HEK293T (cell line): ENCODE measurements around the gene EYA4.

Experiments used
- BHLHE40 ChIP-seq: fragments of 450-650 bp; IDR thresholded peaks from 2 replicates; pipeline ENCODE4 v1.6.1; 2016; ENCODE audit warnings: mild to moderate bottlenecking, moderate library complexity, borderline replicate concordance
- CTBP1 ChIP-seq: fragments of 450-650 bp; IDR thresholded peaks from 2 replicates; pipeline ENCODE4 v1.6.1; 2016; ENCODE audit warnings: borderline replicate concordance
- ELF4 ChIP-seq: fragments of 450-650 bp; IDR thresholded peaks from 2 replicates; pipeline ENCODE4 v1.6.1; 2017; ENCODE audit warnings: antibody characterized with exemption
- FOXA1 ChIP-seq: fragments of 450-650 bp; IDR thresholded peaks from 2 replicates; pipeline ENCODE4 v1.6.1; 2016; ENCODE audit warnings: mild to moderate bottlenecking
- FOXK2 ChIP-seq: fragments of 450-650 bp; IDR thresholded peaks from 2 replicates; pipeline ENCODE4 v1.6.1; 2016; ENCODE audit warnings: mild to moderate bottlenecking
- FOXM1 ChIP-seq: fragments of 450-650 bp; IDR thresholded peaks from 2 replicates; pipeline ENCODE4 v1.6.1; 2017; ENCODE audit warnings: mild to moderate bottlenecking, borderline replicate concordance
- HDGF ChIP-seq: fragments of 450-650 bp; IDR thresholded peaks from 2 replicates; pipeline ENCODE4 v1.6.1; 2017; ENCODE audit warnings: antibody characterized with exemption, borderline replicate concordance
- SP1 ChIP-seq: fragments of 450-650 bp; IDR thresholded peaks from 2 replicates; pipeline ENCODE4 v1.6.1; 2017
- SUZ12 ChIP-seq: fragments of 450-650 bp; IDR thresholded peaks from 2 replicates; pipeline ENCODE4 v1.6.1; 2016; ENCODE audit warnings: mild to moderate bottlenecking
- TARDBP ChIP-seq: fragments of 450-650 bp; IDR thresholded peaks from 2 replicates; pipeline ENCODE4 v1.6.1; 2016
- ZNF384 ChIP-seq: fragments of 450-650 bp; IDR thresholded peaks from 2 replicates; pipeline ENCODE4 v1.6.1; 2016
- TF ChIP-seq, protein P1 (sequence below): fragments of 450-650 bp; IDR thresholded peaks from 2 replicates; pipeline ENCODE4 v1.6.1; 2016

DNA sequence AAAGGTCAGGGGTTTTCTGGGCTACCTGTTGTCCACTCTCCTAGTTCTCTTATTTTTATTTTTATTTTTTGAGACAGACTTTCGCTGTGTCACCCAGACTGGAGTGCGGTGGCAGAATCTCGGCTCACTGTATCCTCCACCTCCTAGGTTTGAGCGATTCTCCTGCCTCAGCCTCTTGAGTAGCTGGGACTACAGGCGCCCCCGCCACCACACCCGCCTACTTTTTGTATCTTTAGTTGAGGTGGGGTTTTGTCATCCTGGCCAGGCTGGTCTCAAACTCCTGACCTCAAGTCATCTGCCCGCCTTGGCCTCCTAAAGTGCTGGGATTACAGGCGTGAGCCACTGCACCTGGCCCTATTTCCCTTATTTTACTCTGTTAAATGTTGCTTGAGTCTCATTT is 149.0 kb downstream of the EYA4 start:
- no peak for TF ChIP-seq FOXK2
- no peak for TF ChIP-seq SP1
- TF ChIP-seq BHLHE40: no peak
- TF ChIP-seq FOXA1: no peak
- TF ChIP-seq SUZ12: no peak
- TF ChIP-seq HDGF: no peak
- no peak for TF ChIP-seq ZNF384
- no peak for TF ChIP-seq TARDBP
- TF ChIP-seq FOXM1: no peak
- TF ChIP-seq CTBP1: no peak
- TF ChIP-seq, protein P1, sequence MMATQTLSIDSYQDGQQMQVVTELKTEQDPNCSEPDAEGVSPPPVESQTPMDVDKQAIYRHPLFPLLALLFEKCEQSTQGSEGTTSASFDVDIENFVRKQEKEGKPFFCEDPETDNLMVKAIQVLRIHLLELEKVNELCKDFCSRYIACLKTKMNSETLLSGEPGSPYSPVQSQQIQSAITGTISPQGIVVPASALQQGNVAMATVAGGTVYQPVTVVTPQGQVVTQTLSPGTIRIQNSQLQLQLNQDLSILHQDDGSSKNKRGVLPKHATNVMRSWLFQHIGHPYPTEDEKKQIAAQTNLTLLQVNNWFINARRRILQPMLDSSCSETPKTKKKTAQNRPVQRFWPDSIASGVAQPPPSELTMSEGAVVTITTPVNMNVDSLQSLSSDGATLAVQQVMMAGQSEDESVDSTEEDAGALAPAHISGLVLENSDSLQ: no peak
- no peak for TF ChIP-seq ELF4
